GM19351 (cell line): ENCODE data around the gene SOX14.

Experiments used
- ATAC-seq: cut with Tn5 transposase; IDR thresholded peaks from one replicate; pipeline ENCODE4 v1.9.1; 2021; ENCODE audit warnings: mild to moderate bottlenecking, moderate library complexity; ENCODE audit not compliant: unreplicated experiment

SOX14 gene

GRCh38 chr3:137764001-137764433 is at the start of gene SOX14:
SOX14 (plus strand) TSS chr3:137764315; CDS start chr3:137764785, 470 bp downstream.
- no peak for ATAC-seq

- ATAC-seq = no peak
These were observed 49.6 kb upstream of the SOX14 start for GRCh38 chr3:137714551-137714950.

GRCh38 chr3:137724240-137724639 is 39.9 kb upstream of the SOX14 start:
- no peak for ATAC-seq

- no peak for ATAC-seq
These were observed 26.9 kb upstream of the SOX14 start for GRCh38 chr3:137737208-137737607.

GRCh38 chr3:137738710-137739109 is 25.4 kb upstream of the SOX14 start:
- no peak for ATAC-seq

GRCh38 chr3:137743608-137744007 is 20.5 kb upstream of the SOX14 start:
- no peak for ATAC-seq

- ATAC-seq = no peak
These were observed 17.3 kb upstream of the SOX14 start for GRCh38 chr3:137746808-137747207.

- ATAC-seq = no peak
These were observed 4.6 kb upstream of the SOX14 start for GRCh38 chr3:137759505-137759904.

GRCh38 chr3:137760341-137761098 is 3.6 kb upstream of the SOX14 start:
- ATAC-seq = no peak

- no peak for ATAC-seq
These were observed 3.0 kb upstream of the SOX14 start for GRCh38 chr3:137761099-137761562.

GRCh38 chr3:137761563-137762503 is 2.3 kb upstream of the SOX14 start:
- ATAC-seq = no peak

- no peak for ATAC-seq
These were observed 1.2 kb upstream of the SOX14 start for GRCh38 chr3:137762674-137763593.

- ATAC-seq = no peak
These were observed 549 bp upstream of the SOX14 start for GRCh38 chr3:137763594-137763938.

GRCh38 chr3:137764563-137765309 is 621 bp downstream of the SOX14 start:
- ATAC-seq = no peak

- ATAC-seq = no peak
These were observed 1.4 kb downstream of the SOX14 start for GRCh38 chr3:137765310-137766033.

- no peak for ATAC-seq
These were observed 2.1 kb downstream of the SOX14 start for GRCh38 chr3:137766041-137766875.

GRCh38 chr3:137766876-137767537 is 2.9 kb downstream of the SOX14 start:
- no peak for ATAC-seq
